K562 (cell line): ENCODE data around the gene ARID3A. TPM values are rescaled to one million over a fixed set of nuclear protein-coding genes. Genes with fewer than 3 reads are reported as not detected.

Source experiments
- CBX1 ChIP-seq: sonication (generic); IDR thresholded peaks from 2 replicates; pipeline ENCODE4 v1.6.1; 2016; ENCODE audit warnings: antibody characterized with exemption, low read depth, mild to moderate bottlenecking
- CHD4 ChIP-seq: fragments of 200-600 bp; sonication (generic); IDR thresholded peaks from 3 replicates; pipeline ENCODE4 v1.6.1; 2012; ENCODE audit warnings: low read depth, mild to moderate bottlenecking, mixed read lengths, low read length, inconsistent platforms; ENCODE audit not compliant: insufficient read depth, insufficient replicate concordance, poor library complexity, severe bottlenecking
- HDAC6 ChIP-seq: IDR thresholded peaks from 2 replicates; pipeline ENCODE4 v1.6.1; 2012; ENCODE audit warnings: low read depth, mild to moderate bottlenecking, control low read depth, inconsistent platforms, low read length, moderate library complexity
- MIER1 ChIP-seq: fragments of 450-650 bp; IDR thresholded peaks from 2 replicates; pipeline ENCODE4 v1.6.1; 2016; ENCODE audit warnings: antibody characterized with exemption, mild to moderate bottlenecking, low read depth
- MYC ChIP-seq, 2 experiments: fragments of 250-450 bp in 1 of 2; sonication (Bioruptor Pico) in 1 of 2; IDR thresholded peaks; 2 replicates each; pipeline versions ENCODE4 v1.5.1 to v1.6.1; 2012 to 2021; ENCODE audit warnings: low read depth in 2 of 2, borderline replicate concordance in 1 of 2, improper control_type of control experiment in 1 of 2, low read length in 1 of 2, mild to moderate bottlenecking in 1 of 2, moderate library complexity in 1 of 2
- PTBP1 ChIP-seq: fragments of 200-400 bp; formaldehyde crosslinking; IDR thresholded peaks from 2 replicates; pipeline ENCODE4 v1.6.1; 2017; ENCODE audit warnings: low read depth, low read length
- RBFOX2 ChIP-seq: fragments of 200-400 bp; formaldehyde crosslinking; IDR thresholded peaks from 2 replicates; pipeline ENCODE4 v1.6.1; 2017; ENCODE audit warnings: low read depth, mild to moderate bottlenecking, low read length, moderate library complexity
- STAT5B ChIP-seq: fragments of 250-450 bp; sonication (Bioruptor Pico); IDR thresholded peaks from 2 replicates; pipeline ENCODE4 v1.8.0; 2021; ENCODE audit warnings: mild to moderate bottlenecking, inconsistent platforms
- TEAD1 ChIP-seq, 2 experiments: fragments of 450-650 bp in 1 of 2; sonication (generic) in 1 of 2; formaldehyde crosslinking; IDR thresholded peaks; 2 replicates each; pipeline versions ENCODE4 v1.4.0 to v1.8.0; 2020 to 2022; ENCODE audit warnings: mild to moderate bottlenecking in 2 of 2, missing genetic modification reagents in 1 of 2
- TEAD4 ChIP-seq, 2 experiments: sonication (generic) in 1 of 2; formaldehyde crosslinking in 1 of 2; IDR thresholded peaks; 2 replicates each; pipeline versions ENCODE4 v1.6.1 to v1.8.0; 2012 to 2022; ENCODE audit warnings: borderline replicate concordance in 1 of 2, inconsistent platforms in 1 of 2, low read length in 1 of 2, mild to moderate bottlenecking in 1 of 2, missing genetic modification reagents in 1 of 2
- TFAM ChIP-seq: fragments of 250-450 bp; sonication (Bioruptor Pico); conservative IDR thresholded peaks from 2 replicates; pipeline ENCODE4 v1.5.0; 2021; ENCODE audit warnings: mild to moderate bottlenecking, moderate library complexity
- ZNF584 ChIP-seq: fragments of 200-800 bp; sonication (Bioruptor generic); IDR thresholded peaks from 2 replicates; pipeline ENCODE4 v1.6.1; 2016; ENCODE audit warnings: low read depth, mild to moderate bottlenecking, missing genetic modification characterization, missing compliant biosample characterization
- polyA plus RNA-seq, 8 experiments: library from polyadenylated mRNA; depleted of rRNA in 4 of 8; stranded (reverse) in 5 of 8; unstranded in 3 of 8; fragments of >200 nt; fragmentation: Nextera tagmentation in 2 of 8; fragmentation: Illumina TruSeq in 1 of 8; extraction: Ambion mirVana in 2 of 8; extraction: Trizol in 1 of 8; gene quantifications; 2 replicates each; pipeline versions ENCODE4 v1.2.1 to v1.2.3, GENCODE V29; 2011 to 2014; ENCODE audit warnings: inconsistent platforms in 1 of 8, missing spikeins in 1 of 8
- total RNA-seq, 7 experiments: library from RNA; depleted of rRNA in 6 of 7; stranded (reverse); fragments of >200 nt in 6 of 7; fragmentation: Illumina TruSeq in 2 of 7; extraction: Trizol in 2 of 7; gene quantifications; 2 replicates each; pipeline versions ENCODE4 v1.2.1 to v1.2.3, GENCODE V29; 2011 to 2021; ENCODE audit warnings: low replicate concordance in 1 of 7
- TF ChIP-seq, protein P1 (sequence below): sonication (generic); IDR thresholded peaks from 2 replicates; pipeline ENCODE4 v1.6.1; 2016
- TF ChIP-seq, protein P2 (sequence below), 2 experiments: fragments of 450-650 bp; formaldehyde crosslinking in 1 of 2; IDR thresholded peaks; 2 replicates each; pipeline versions ENCODE4 v1.4.0 to v1.6.1; 2014 to 2020; ENCODE audit warnings: mild to moderate bottlenecking in 2 of 2, borderline replicate concordance in 1 of 2, low read depth in 1 of 2
- TF ChIP-seq, protein P3 (sequence below): fragments of 250-450 bp; sonication (Bioruptor Pico); IDR thresholded peaks from 2 replicates; pipeline ENCODE4 v1.8.0; 2021; ENCODE audit warnings: borderline replicate concordance, mild to moderate bottlenecking, moderate library complexity; ENCODE audit not compliant: poor library complexity, severe bottlenecking

The ARID3A gene
- total and polyA plus RNA-seq, 9 of the 15 experiments (the other 6 are each of a cell fraction or from before 2014, with no cell fraction given), result 1.4 to 118 (median 31.2) TPM

DNA sequence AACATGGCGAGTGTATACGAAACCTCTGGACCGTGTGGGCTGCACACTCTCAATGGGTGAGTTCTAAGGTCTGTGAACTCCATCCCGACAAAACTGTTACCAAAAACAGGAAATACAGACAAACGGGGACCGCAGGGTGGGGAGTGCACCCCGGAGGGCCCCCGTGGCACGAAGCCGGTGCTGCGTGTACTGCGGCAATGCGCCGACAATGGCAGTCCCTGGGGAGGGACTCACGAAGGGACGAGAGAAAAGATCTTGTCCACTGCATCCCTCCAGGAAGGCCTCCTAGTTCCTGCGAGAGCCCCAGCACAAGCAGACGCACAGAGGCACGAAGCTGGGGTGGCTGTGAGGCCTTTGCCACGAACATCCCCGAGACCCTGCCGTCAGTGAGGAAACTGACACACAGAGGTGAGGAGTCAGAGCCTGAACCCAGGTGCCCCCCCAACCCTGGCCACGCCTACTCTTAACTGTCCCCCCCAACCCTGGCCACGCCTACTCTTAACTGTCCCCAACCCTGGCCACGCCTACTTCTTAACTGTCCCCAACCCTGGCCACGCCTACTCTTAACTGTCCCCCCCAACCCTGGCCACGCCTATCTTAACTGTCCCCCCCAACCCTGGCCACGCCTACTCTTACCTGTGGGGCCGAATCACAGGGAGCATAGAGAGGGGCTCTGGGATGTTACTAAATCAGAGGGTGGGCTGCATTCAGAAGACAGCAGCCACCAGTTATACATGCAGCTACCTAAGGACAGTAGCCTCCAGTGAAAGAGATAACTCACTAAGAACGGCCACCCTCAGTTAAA lies 37.1 kb upstream of the ARID3A start (continued):
- no peak for TF ChIP-seq STAT5B (CRISPR knock-in tag)
- TF ChIP-seq ZNF584 (CRISPR knock-in tag), result no peak
- TF ChIP-seq, protein P1, sequence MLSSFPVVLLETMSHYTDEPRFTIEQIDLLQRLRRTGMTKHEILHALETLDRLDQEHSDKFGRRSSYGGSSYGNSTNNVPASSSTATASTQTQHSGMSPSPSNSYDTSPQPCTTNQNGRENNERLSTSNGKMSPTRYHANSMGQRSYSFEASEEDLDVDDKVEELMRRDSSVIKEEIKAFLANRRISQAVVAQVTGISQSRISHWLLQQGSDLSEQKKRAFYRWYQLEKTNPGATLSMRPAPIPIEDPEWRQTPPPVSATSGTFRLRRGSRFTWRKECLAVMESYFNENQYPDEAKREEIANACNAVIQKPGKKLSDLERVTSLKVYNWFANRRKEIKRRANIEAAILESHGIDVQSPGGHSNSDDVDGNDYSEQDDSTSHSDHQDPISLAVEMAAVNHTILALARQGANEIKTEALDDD, result peak; percentile 41; the same call in 1 of the 2 replicates
- no peak for TF ChIP-seq MIER1
- no peak for TF ChIP-seq CBX1
- no peak for TF ChIP-seq TFAM (CRISPR knock-in tag)
- TF ChIP-seq, protein P2, sequence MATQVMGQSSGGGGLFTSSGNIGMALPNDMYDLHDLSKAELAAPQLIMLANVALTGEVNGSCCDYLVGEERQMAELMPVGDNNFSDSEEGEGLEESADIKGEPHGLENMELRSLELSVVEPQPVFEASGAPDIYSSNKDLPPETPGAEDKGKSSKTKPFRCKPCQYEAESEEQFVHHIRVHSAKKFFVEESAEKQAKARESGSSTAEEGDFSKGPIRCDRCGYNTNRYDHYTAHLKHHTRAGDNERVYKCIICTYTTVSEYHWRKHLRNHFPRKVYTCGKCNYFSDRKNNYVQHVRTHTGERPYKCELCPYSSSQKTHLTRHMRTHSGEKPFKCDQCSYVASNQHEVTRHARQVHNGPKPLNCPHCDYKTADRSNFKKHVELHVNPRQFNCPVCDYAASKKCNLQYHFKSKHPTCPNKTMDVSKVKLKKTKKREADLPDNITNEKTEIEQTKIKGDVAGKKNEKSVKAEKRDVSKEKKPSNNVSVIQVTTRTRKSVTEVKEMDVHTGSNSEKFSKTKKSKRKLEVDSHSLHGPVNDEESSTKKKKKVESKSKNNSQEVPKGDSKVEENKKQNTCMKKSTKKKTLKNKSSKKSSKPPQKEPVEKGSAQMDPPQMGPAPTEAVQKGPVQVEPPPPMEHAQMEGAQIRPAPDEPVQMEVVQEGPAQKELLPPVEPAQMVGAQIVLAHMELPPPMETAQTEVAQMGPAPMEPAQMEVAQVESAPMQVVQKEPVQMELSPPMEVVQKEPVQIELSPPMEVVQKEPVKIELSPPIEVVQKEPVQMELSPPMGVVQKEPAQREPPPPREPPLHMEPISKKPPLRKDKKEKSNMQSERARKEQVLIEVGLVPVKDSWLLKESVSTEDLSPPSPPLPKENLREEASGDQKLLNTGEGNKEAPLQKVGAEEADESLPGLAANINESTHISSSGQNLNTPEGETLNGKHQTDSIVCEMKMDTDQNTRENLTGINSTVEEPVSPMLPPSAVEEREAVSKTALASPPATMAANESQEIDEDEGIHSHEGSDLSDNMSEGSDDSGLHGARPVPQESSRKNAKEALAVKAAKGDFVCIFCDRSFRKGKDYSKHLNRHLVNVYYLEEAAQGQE (IDR thresholded peaks at IDR 0.05; ENCODE audit: borderline replicate concordance), result no peak
- TF ChIP-seq, protein P2 (CRISPR knock-in tag; IDR thresholded peaks at IDR 0.05; ENCODE audit: low read depth), result no peak
- TF ChIP-seq CHD4, result no peak
- 0 out of 2 replicates have a peak, but pooled peaks have one; percentile 13 for TF ChIP-seq MYC (IDR thresholded peaks at IDR 0.05; ENCODE audit: low read depth, low read length)
- no peak for TF ChIP-seq MYC (CRISPR knock-in tag; IDR thresholded peaks at IDR 0.05; ENCODE audit: borderline replicate concordance, low read depth)
- TF ChIP-seq TEAD4 (IDR thresholded peaks at IDR 0.05; ENCODE audit: low read length), result no peak
- no peak for TF ChIP-seq TEAD4 (CRISPR knock-in tag; IDR thresholded peaks at IDR 0.05; ENCODE audit: borderline replicate concordance)
- TF ChIP-seq PTBP1, result no peak
- no peak for TF ChIP-seq HDAC6
- 0 out of 4 replicates have a peak, but pooled peaks of 1 of the 2 experiments have one; percentile 54 for TF ChIP-seq TEAD1 (CRISPR knock-in tag; IDR thresholded peaks at IDR 0.05)
- 0 out of 2 replicates have a peak, but pooled peaks have one; percentile 11 for TF ChIP-seq RBFOX2
- TF ChIP-seq, protein P3, sequence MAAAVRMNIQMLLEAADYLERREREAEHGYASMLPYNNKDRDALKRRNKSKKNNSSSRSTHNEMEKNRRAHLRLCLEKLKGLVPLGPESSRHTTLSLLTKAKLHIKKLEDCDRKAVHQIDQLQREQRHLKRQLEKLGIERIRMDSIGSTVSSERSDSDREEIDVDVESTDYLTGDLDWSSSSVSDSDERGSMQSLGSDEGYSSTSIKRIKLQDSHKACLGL, result no peak
